Hepatocyte (in vitro differentiated cells): ENCODE results near the gene KHK. TPM values are rescaled to one million over a fixed set of nuclear protein-coding genes. Genes with fewer than 3 reads are reported as not detected.

Experiments used
- DNase-seq: peaks from one replicate; pipeline ENCODE4 v3.0.0-alpha.2; 2016; ENCODE audit warnings: low spot score
- H2AFZ ChIP-seq: fragments of 200-600 bp; sonication (generic); 2 replicates; pipeline ENCODE4 v1.6.0; 2016; ENCODE audit warnings: antibody characterized with exemption, mild to moderate bottlenecking
- H3K27ac ChIP-seq: fragments of 200-600 bp; sonication (generic); 2 replicates; pipeline ENCODE4 v1.5.1; 2016; ENCODE audit warnings: mild to moderate bottlenecking
- H3K27me3 ChIP-seq: fragments of 200-600 bp; sonication (generic); 2 replicates; pipeline ENCODE4 v1.6.1; 2016
- H3K36me3 ChIP-seq: fragments of 200-600 bp; sonication (generic); replicated peaks from 2 replicates; pipeline ENCODE4 v1.5.1; 2016; ENCODE audit warnings: low read depth; ENCODE audit not compliant: insufficient read depth
- H3K4me1 ChIP-seq: fragments of 200-600 bp; sonication (generic); 2 replicates; pipeline ENCODE4 v1.5.1; 2016; ENCODE audit warnings: mild to moderate bottlenecking, moderate library complexity; ENCODE audit not compliant: insufficient read depth
- H3K4me2 ChIP-seq: fragments of 200-600 bp; sonication (generic); 2 replicates; pipeline ENCODE4 v1.6.0; 2016
- H3K4me3 ChIP-seq: fragments of 200-600 bp; sonication (generic); 2 replicates; pipeline ENCODE4 v1.5.1; 2016; ENCODE audit warnings: mild to moderate bottlenecking
- H3K79me2 ChIP-seq: fragments of 200-600 bp; sonication (generic); 2 replicates; pipeline ENCODE4 v1.6.0; 2017; ENCODE audit warnings: mild to moderate bottlenecking
- H3K9me2 ChIP-seq: fragments of 200-600 bp; sonication (generic); replicated peaks from 2 replicates; pipeline ENCODE4 v1.6.0; 2017; ENCODE audit warnings: mild to moderate bottlenecking; ENCODE audit not compliant: insufficient read depth
- H3K9me3 ChIP-seq: fragments of 200-600 bp; sonication (generic); 2 replicates; pipeline ENCODE4 v1.5.1; 2016; ENCODE audit warnings: low read depth, mild to moderate bottlenecking
- H4K20me1 ChIP-seq: fragments of 200-600 bp; sonication (generic); 2 replicates; pipeline ENCODE4 v1.6.0; 2016; ENCODE audit warnings: mild to moderate bottlenecking; ENCODE audit not compliant: insufficient read depth, poor library complexity, severe bottlenecking
- CTCF ChIP-seq: fragments of 200-600 bp; sonication (generic); IDR thresholded peaks from 2 replicates; pipeline ENCODE4 v1.5.1; 2016; ENCODE audit warnings: antibody characterized with exemption, mild to moderate bottlenecking; ENCODE audit not compliant: poor library complexity
- EZH2 ChIP-seq: fragments of 200-600 bp; sonication (generic); IDR thresholded peaks from 2 replicates; pipeline ENCODE4 v1.6.1; 2016; ENCODE audit warnings: antibody characterized with exemption, mild to moderate bottlenecking, borderline replicate concordance
- EZH2phosphoT487 ChIP-seq: fragments of 200-600 bp; sonication (generic); IDR thresholded peaks from one replicate; pipeline ENCODE4 v1.6.1; 2018; ENCODE audit warnings: antibody characterized with exemption, mild to moderate bottlenecking, low read depth, moderate library complexity; ENCODE audit not compliant: unreplicated experiment, severe bottlenecking
- WGBS: methylation state at CpG from one replicate; pipeline ENCODE4 v1.1.6; 2016; ENCODE audit warnings: low lambda C conversion rate; ENCODE audit errors: missing lambda C conversion rate; 5-methylcytosine and 5-hydroxymethylcytosine counted together
- polyA plus RNA-seq: library from polyadenylated mRNA; unstranded; fragments of >200 nt; fragmentation: Nextera tagmentation; extraction: Ambion mirVana; gene quantifications from 2 replicates; pipeline ENCODE4 v1.2.1, GENCODE V29; 2016
- total RNA-seq: library from RNA; depleted of rRNA; stranded (reverse); fragments of >200 nt; gene quantifications from 2 replicates; pipeline ENCODE4 v1.2.3, GENCODE V29; 2014

The KHK gene
- total and polyA plus RNA-seq, 2 experiments from 2014 or later: 28.7 to 73.1 TPM

GRCh38 chr2:27121906-27122305 is 35.3 kb downstream of the KHK start:
- Histone ChIP-seq H3K79me2 (no peaks in the 10 kb centered on the region), H3K36me3 (no peaks in the 10 kb centered on the region), H3K9me2 (no peaks in the 10 kb centered on the region), H3K4me3 (no peak overlapping the region), H3K9me3 (no peaks in the 10 kb centered on the region), H2AFZ (no peak overlapping the region), H3K27me3 (peaks cover 55% of the 10 kb centered on the region), H3K27ac (no peak overlapping the region), H3K4me1 (peaks cover 4% of the 10 kb centered on the region), H3K4me2 (no peak overlapping the region), H4K20me1 (no peaks in the 10 kb centered on the region)
- TF ChIP-seq CTCF (no peak), EZH2 (no peak), EZH2phosphoT487 (no peak)
- 75% methylated on average over 2 of the region's 2 CpGs for WGBS
- no peak for DNase-seq

- Histone ChIP-seq H3K79me2 (no peaks in the 10 kb centered on the region), H3K27me3 (peaks cover 47% of the 10 kb centered on the region), H3K36me3 (no peaks in the 10 kb centered on the region), H3K4me1 (peaks cover 4% of the 10 kb centered on the region), H3K4me3 (no peak overlapping the region), H4K20me1 (no peaks in the 10 kb centered on the region), H3K9me2 (no peaks in the 10 kb centered on the region), H3K9me3 (no peaks in the 10 kb centered on the region), H3K27ac (no peak overlapping the region), H3K4me2 (peak overlapping the region; percentile 91), H2AFZ (peak overlapping the region; percentile 95)
- TF ChIP-seq EZH2 (no peak), CTCF (no peak), EZH2phosphoT487 (no peak)
- 92% methylated on average over 7 of the region's 7 CpGs for WGBS
- no peak for DNase-seq
These were observed 36.2 kb downstream of the KHK start for GRCh38 chr2:27122791-27123190.

GRCh38 chr2:27123302-27124150 is 37.0 kb downstream of the KHK start, which contains the start of gene ABHD1:
ABHD1 (plus strand) TSS chr2:27123815; CDS start chr2:27123949, 134 bp downstream.
- Histone ChIP-seq H2AFZ (peak within 1 kb of the TSS; percentile 95), H3K9me2 (no peaks in the 10 kb centered on the region), H3K27ac (no peak within 1 kb of the TSS), H3K4me3 (peak within 1 kb of the TSS; percentile 79), H4K20me1 (no peaks in the 10 kb centered on the region), H3K79me2 (no peaks in the 10 kb centered on the region), H3K36me3 (no peaks in the 10 kb centered on the region), H3K27me3 (peaks cover 39% of the 10 kb centered on the region), H3K4me2 (peak within 1 kb of the TSS; percentile 91), H3K9me3 (no peaks in the 10 kb centered on the region), H3K4me1 (peaks cover under 1% of the 10 kb centered on the region)
- WGBS: 28% methylated on average over 17 of the region's 47 CpGs
- TF ChIP-seq CTCF (no peak), EZH2phosphoT487 (no peak), EZH2 (no peak)
- peak; percentile 59 for DNase-seq
